Measurements from ENCODE around the gene IGLON5. TPM values are rescaled to one million over a fixed set of nuclear protein-coding genes. Genes with fewer than 3 reads are reported as not detected.

IGLON5 gene
- total RNA-seq (2022) (not detected in 2 replicates), Bru-seq, nascent RNA (percentile 4 among the genes with signal in this experiment), BruChase-seq, experiment 1, labeled RNA remaining after a 2-hour chase (not detected), BruChase-seq, experiment 2, labeled RNA remaining after a 6-hour chase (not detected)
- long read RNA-seq, partial matches to known transcripts: 0 of 1 reads
- long read RNA-seq, other reads (novel, unspliced or antisense): 1 of 1 reads

GRCh38 chr19:51311351-51312257 lies at the start of gene IGLON5:
TSS of gene IGLON5 (plus strand) at chr19:51311644. CDS start at chr19:51311848, 204 bp downstream.
- H3K27me3 Mint-ChIP-seq (ENCODE audit: insufficient read depth, unreplicated experiment): peaks cover 8% of the 10 kb centered on the region
- no peak for TF ChIP-seq CTCF (IDR thresholded peaks at IDR 0.05; ENCODE audit: insufficient read depth in 1 of 2, low read depth in 1 of 2, low read length in 1 of 2, severe bottlenecking in 1 of 2, unreplicated experiment in 1 of 2)
- no peak for DNase-seq
- no peak within 1 kb of the TSS for H3K4me3 Mint-ChIP-seq (ENCODE audit: unreplicated experiment)
- intact Hi-C loops (cut with micrococcal nuclease; ENCODE audit: unreplicated experiment): no loop called here
- H3K9me3 Mint-ChIP-seq (ENCODE audit: unreplicated experiment): peaks cover 35% of the 10 kb centered on the region
- Histone ChIP-seq H3K4me3 (ENCODE audit: low read depth, low read length) (no peak within 1 kb of the TSS), H3K36me3 (ENCODE audit: control insufficient read depth, insufficient read depth, low read length) (no peaks in the 10 kb centered on the region), H3K27me3 (replicated peaks; ENCODE audit: control insufficient read depth, insufficient read depth, low read length) (no peaks in the 10 kb centered on the region), H3K4me1 (no peaks in the 10 kb centered on the region), H3K9me3 (peaks cover 14% of the 10 kb centered on the region)
- no peak within 1 kb of the TSS for H3K27ac Mint-ChIP-seq (ENCODE audit: unreplicated experiment)
- no TSS peak for BruUV-seq (replicated peaks)
- no peaks in the 10 kb centered on the region for H3K4me1 Mint-ChIP-seq (ENCODE audit: low read depth, unreplicated experiment)
- POLR2A ChIA-PET: no interaction called here
- CTCF ChIA-PET: no interaction called here
- H3K36me3 Mint-ChIP-seq (ENCODE audit: insufficient read depth, unreplicated experiment): no peaks in the 10 kb centered on the region

DNA sequence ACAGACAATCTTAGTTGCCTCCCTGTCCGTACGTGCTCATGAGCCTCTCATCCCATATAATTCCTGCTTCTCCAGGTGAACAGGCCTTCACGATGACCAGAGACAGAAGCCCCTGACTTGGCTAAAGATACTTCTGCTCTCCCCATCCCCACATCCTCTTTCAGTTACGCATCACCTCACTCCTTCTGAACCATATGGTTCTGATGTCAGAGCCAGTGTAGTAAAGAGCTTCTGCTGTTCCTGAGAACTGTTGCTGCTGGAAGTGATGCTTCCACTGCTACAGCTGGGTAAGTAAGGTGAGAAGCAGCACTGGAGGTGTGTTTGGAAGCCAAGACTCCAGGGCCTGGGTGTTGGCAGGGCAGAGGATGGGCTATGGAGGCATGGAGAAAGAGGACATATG lies 47.6 kb upstream of the IGLON5 start:
- H3K36me3 ChIP-seq (ENCODE audit: control insufficient read depth, insufficient read depth, low read length): no peaks in the 10 kb centered on the region
- Mint-ChIP-seq H3K9me3 (ENCODE audit: unreplicated experiment) (no peaks in the 10 kb centered on the region), H3K27ac (ENCODE audit: unreplicated experiment) (no peak overlapping the region), H3K27me3 (ENCODE audit: insufficient read depth, unreplicated experiment) (peaks cover 12% of the 10 kb centered on the region), H3K36me3 (ENCODE audit: insufficient read depth, unreplicated experiment) (no peaks in the 10 kb centered on the region), H3K4me3 (ENCODE audit: unreplicated experiment) (no peak overlapping the region), H3K4me1 (ENCODE audit: low read depth, unreplicated experiment) (peaks cover 6% of the 10 kb centered on the region)
- no peak for DNase-seq
- POLR2A ChIA-PET: no interaction called here
- H3K4me3 ChIP-seq (ENCODE audit: low read depth, low read length): no peak overlapping the region
- no TSS peak for BruUV-seq (replicated peaks)
- CTCF ChIA-PET: no interaction called here
- H3K4me1 ChIP-seq: peaks cover 6% of the 10 kb centered on the region; the same call in 1 of the 2 replicates
- H3K27me3 ChIP-seq (replicated peaks; ENCODE audit: control insufficient read depth, insufficient read depth, low read length): no peaks in the 10 kb centered on the region; the same call in 1 of the 2 replicates
- peaks cover 11% of the 10 kb centered on the region for H3K9me3 ChIP-seq
- no peak for TF ChIP-seq CTCF (IDR thresholded peaks at IDR 0.05; ENCODE audit: insufficient read depth in 1 of 2, low read depth in 1 of 2, low read length in 1 of 2, severe bottlenecking in 1 of 2, unreplicated experiment in 1 of 2)
- intact Hi-C loops (cut with micrococcal nuclease; ENCODE audit: unreplicated experiment): no loop called here

DNA sequence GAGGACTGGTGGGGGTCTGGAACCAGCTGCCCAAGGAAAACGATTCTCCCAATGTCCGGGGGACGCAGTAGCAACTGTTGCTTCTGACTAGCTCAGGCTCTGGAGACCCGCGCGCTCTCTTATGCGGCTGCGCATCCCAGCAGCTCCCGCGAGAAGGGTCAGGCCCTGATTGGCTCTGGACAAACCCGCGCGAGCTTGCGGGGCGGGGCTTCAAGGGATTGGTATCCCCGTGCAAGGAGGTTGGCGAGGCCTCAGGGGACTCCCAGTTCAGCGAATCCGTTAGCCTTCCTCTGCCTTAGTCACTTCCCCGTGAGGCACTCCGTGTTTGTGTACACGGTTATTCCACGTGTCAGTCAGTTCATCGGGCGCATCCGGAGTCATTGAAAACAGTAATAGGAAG lies 40.4 kb upstream of the IGLON5 start:
- no peak overlapping the region for H3K27ac Mint-ChIP-seq (ENCODE audit: unreplicated experiment)
- TF ChIP-seq CTCF (IDR thresholded peaks at IDR 0.05; ENCODE audit: insufficient read depth in 1 of 2, low read depth in 1 of 2, low read length in 1 of 2, severe bottlenecking in 1 of 2, unreplicated experiment in 1 of 2): no peak
- Histone ChIP-seq H3K4me1 (peaks cover 6% of the 10 kb centered on the region; the same call in 1 of the 2 replicates), H3K9me3 (no peaks in the 10 kb centered on the region), H3K4me3 (ENCODE audit: low read depth, low read length) (no peak overlapping the region), H3K27me3 (replicated peaks; ENCODE audit: control insufficient read depth, insufficient read depth, low read length) (no peaks in the 10 kb centered on the region; the same call in 1 of the 2 replicates), H3K36me3 (ENCODE audit: control insufficient read depth, insufficient read depth, low read length) (no peaks in the 10 kb centered on the region)
- H3K36me3 Mint-ChIP-seq (ENCODE audit: insufficient read depth, unreplicated experiment): no peaks in the 10 kb centered on the region
- H3K9me3 Mint-ChIP-seq (ENCODE audit: unreplicated experiment): no peaks in the 10 kb centered on the region
- peaks cover 11% of the 10 kb centered on the region for H3K27me3 Mint-ChIP-seq (ENCODE audit: insufficient read depth, unreplicated experiment)
- CTCF ChIA-PET: no interaction called here
- intact Hi-C loops (cut with micrococcal nuclease; ENCODE audit: unreplicated experiment): no loop called here
- H3K4me3 Mint-ChIP-seq (ENCODE audit: unreplicated experiment): no peak overlapping the region
- no peak for DNase-seq
- no TSS peak for BruUV-seq (replicated peaks)
- peaks cover 6% of the 10 kb centered on the region for H3K4me1 Mint-ChIP-seq (ENCODE audit: low read depth, unreplicated experiment)
- POLR2A ChIA-PET: interaction anchor here (0.6 kb wide), 1 partner anchor 139 kb away, joined by 3 read pairs; no protein-coding TSS in a partner anchor

All from Caco-2 (cell line).